GM12878 (cell line): Measurements from ENCODE around the gene APOL4. TPM values are rescaled to one million over a fixed set of nuclear protein-coding genes. Genes with fewer than 3 reads are reported as not detected.

Experiments used
- ATAC-seq: fragments of 200-7000 bp; cut with Tn5 transposase; 3 replicates; pipeline ENCODE4 v1.9.1; 2020; ENCODE audit warnings: mild to moderate bottlenecking, moderate library complexity
- BruUV-seq: library from RNA; stranded (reverse); fragments of 400-500 nt; replicated peaks from 2 replicates; lab custom pipeline; 2021; lab: Mats Ljungman, UMichigan
- CTCF ChIA-PET: fragments of 300-600 bp; sonication (Branson Sonifier 250); formaldehyde crosslinking; extraction: SDS; loops from one replicate; lab custom pipeline; 2021; ENCODE audit warnings: inconsistent platforms; lab: Yijun Ruan, JAX
- POLR2A ChIA-PET: fragments of 350-600 bp; formaldehyde crosslinking; extraction: SDS; loops from one replicate; lab custom pipeline; 2021; ENCODE audit warnings: inconsistent platforms; lab: Charles Lee
- RAD21 ChIA-PET: fragments of 300-600 bp; sonication (Branson Sonifier 250); formaldehyde crosslinking; loops from one replicate; lab custom pipeline; 2023; ENCODE audit warnings: antibody characterized with exemption; ENCODE audit not compliant: unreplicated experiment; lab: Charles Lee
- SMC1A ChIA-PET: fragments of 300-600 bp; sonication (Branson Sonifier 250); formaldehyde crosslinking; loops from one replicate; lab custom pipeline; 2023; ENCODE audit not compliant: unreplicated experiment, uncharacterized antibody; lab: Charles Lee
- DNase-seq: peaks from one replicate; pipeline ENCODE4 v3.0.0-alpha.2; 2011; ENCODE audit warnings: low read depth, low spot score
- FAIRE-seq: peaks from 3 replicates; lab custom pipeline; 2011; peaks lifted over from hg19 to GRCh38; lab: Jason Lieb, UNC
- H2AFZ ChIP-seq: 2 replicates; pipeline ENCODE4 v1.6.0; 2011; ENCODE audit warnings: low read depth, low read length, control low read depth; ENCODE audit not compliant: control insufficient read depth
- H3K27ac ChIP-seq: 2 replicates; pipeline ENCODE4 v1.5.1; 2011; ENCODE audit warnings: control low read depth; ENCODE audit not compliant: control insufficient read depth, insufficient read depth
- H3K27me3 ChIP-seq, 2 experiments: replicated peaks in 1 of 2; 2 replicates each; pipeline versions ENCODE4 v1.6.0 to v1.6.1; 2011; ENCODE audit warnings: low read length in 1 of 2; ENCODE audit not compliant: control insufficient read depth in 2 of 2, insufficient read depth in 2 of 2
- H3K36me3 ChIP-seq, 2 experiments: 2 replicates each; pipeline ENCODE4 v1.5.1; 2011; ENCODE audit warnings: low read length in 1 of 2; ENCODE audit not compliant: control insufficient read depth in 2 of 2, insufficient read depth in 2 of 2
- H3K4me1 ChIP-seq: 2 replicates; pipeline ENCODE4 v1.6.1; 2011; ENCODE audit warnings: mild to moderate bottlenecking, low read length, moderate library complexity, mixed read lengths; ENCODE audit not compliant: control insufficient read depth, insufficient read depth
- H3K4me2 ChIP-seq: 2 replicates; pipeline ENCODE4 v1.6.0; 2011; ENCODE audit warnings: control low read depth; ENCODE audit not compliant: control insufficient read depth, insufficient read depth
- H3K4me3 ChIP-seq: fragments of 200-600 bp; sonication (generic); 2 replicates; pipeline ENCODE4 v1.5.1; 2016
- H3K79me2 ChIP-seq: 2 replicates; pipeline ENCODE4 v1.6.0; 2011; ENCODE audit warnings: low read length; ENCODE audit not compliant: control insufficient read depth, insufficient read depth
- H3K9ac ChIP-seq: 2 replicates; pipeline ENCODE4 v1.8.0; 2011; ENCODE audit warnings: low read length, control low read depth, mixed read lengths; ENCODE audit not compliant: control insufficient read depth, insufficient read depth
- H3K9me3 ChIP-seq: replicated peaks from 3 replicates; pipeline ENCODE4 v1.5.1; 2011; ENCODE audit warnings: mild to moderate bottlenecking, low read length; ENCODE audit not compliant: control insufficient read depth, insufficient read depth
- H4K20me1 ChIP-seq: 2 replicates; pipeline ENCODE4 v1.6.0; 2011; ENCODE audit not compliant: control insufficient read depth, insufficient read depth
- CHD1 ChIP-seq: IDR thresholded peaks from 2 replicates; pipeline ENCODE4 v1.6.1; 2012; ENCODE audit warnings: low read depth, low read length, improper control_type of control experiment
- FOS ChIP-seq: IDR thresholded peaks from 3 replicates; pipeline ENCODE4 v1.6.1; 2011; ENCODE audit warnings: borderline replicate concordance; ENCODE audit not compliant: insufficient read length; ENCODE audit errors: extremely low read depth
- GABPA ChIP-seq: IDR thresholded peaks from 2 replicates; pipeline ENCODE4 v1.6.1; 2014; ENCODE audit warnings: antibody characterized with exemption, low read depth, mild to moderate bottlenecking, inconsistent platforms
- NKRF ChIP-seq: fragments of 450-650 bp; conservative IDR thresholded peaks from 2 replicates; pipeline ENCODE4 v1.6.1; 2017; ENCODE audit warnings: mild to moderate bottlenecking, moderate library complexity
- POLR2A ChIP-seq: IDR thresholded peaks from 2 replicates; pipeline ENCODE4 v1.6.1; 2011; ENCODE audit warnings: low read depth, mild to moderate bottlenecking, low read length
- SMC3 ChIP-seq: IDR thresholded peaks from 2 replicates; pipeline ENCODE4 v1.6.1; 2011; ENCODE audit warnings: low read length, improper control_type of control experiment, borderline replicate concordance
- SREBF1 ChIP-seq: IDR thresholded peaks from 2 replicates; pipeline ENCODE4 v1.6.1; 2012; ENCODE audit warnings: mild to moderate bottlenecking, low read length
- STAT3 ChIP-seq: IDR thresholded peaks from 2 replicates; pipeline ENCODE4 v1.6.1; 2011; ENCODE audit warnings: low read depth, low read length, improper control_type of control experiment
- SUPT20H ChIP-seq: IDR thresholded peaks from 2 replicates; pipeline ENCODE4 v1.6.1; 2011; ENCODE audit warnings: low read depth, mild to moderate bottlenecking, low read length, moderate library complexity, borderline replicate concordance; ENCODE audit not compliant: control insufficient read depth
- USF1 ChIP-seq: IDR thresholded peaks from 2 replicates; pipeline ENCODE4 v1.6.1; 2011; ENCODE audit warnings: borderline replicate concordance, low read depth, mild to moderate bottlenecking, moderate library complexity, mixed read lengths, low read length; ENCODE audit not compliant: insufficient read depth; ENCODE audit errors: extremely low read length
- YY1 ChIP-seq: IDR thresholded peaks from 2 replicates; pipeline ENCODE4 v1.6.1; 2011; ENCODE audit warnings: low read depth, mild to moderate bottlenecking, low read length
- ZBED1 ChIP-seq: IDR thresholded peaks from 2 replicates; pipeline ENCODE4 v1.6.1; 2016; ENCODE audit warnings: borderline replicate concordance
- WGBS: methylation state at CpG from one replicate; pipeline ENCODE4 v1.1.6; 2016; ENCODE audit warnings: low lambda C conversion rate; ENCODE audit not compliant: insufficient replicate concordance, insufficient coverage; ENCODE audit errors: missing lambda C conversion rate; 5-methylcytosine and 5-hydroxymethylcytosine counted together
- in situ Hi-C: fragments of 300-500 bp; cut with MboI; formaldehyde crosslinking; loops from 9 replicates; pipeline ENCODE4 v1.14.3; 2018; ENCODE audit warnings: mixed read lengths
- intact Hi-C: fragments of 100-400 bp; cut with micrococcal nuclease; formaldehyde crosslinking; loops from one replicate; pipeline ENCODE4 v1.14.2; 2022; ENCODE audit not compliant: unreplicated experiment
- polyA plus RNA-seq, 11 experiments: library from polyadenylated mRNA; depleted of rRNA in 4 of 11; unstranded in 6 of 11; stranded (reverse) in 5 of 11; fragments of >200 nt; fragmentation: Nextera tagmentation in 4 of 11; fragmentation: Illumina TruSeq in 1 of 11; extraction: Ambion mirVana in 4 of 11; extraction: Trizol in 1 of 11; gene quantifications; 1 replicate in 1 of 11; 2 replicates in 10 of 11; pipeline versions ENCODE4 v1.2.1 to v1.2.3, GENCODE V29; 2011 to 2016; ENCODE audit warnings: inconsistent platforms in 2 of 11, missing spikeins in 2 of 11, low read depth in 1 of 11
- total RNA-seq, 4 experiments: library from RNA; depleted of rRNA in 3 of 4; stranded (reverse); fragments of >200 nt in 3 of 4; fragmentation: Illumina TruSeq in 1 of 4; extraction: Trizol in 1 of 4; gene quantifications; 2 replicates each; pipeline versions ENCODE4 v1.2.1 to v1.2.3, GENCODE V29; 2013 to 2021

APOL4 gene
- total and polyA plus RNA-seq, 10 of the 15 experiments (the other 5 are each of a cell fraction or from before 2014, with no cell fraction given) = 0.03 to 0.24 (median 0.19) TPM; not detected in 7

- H3K36me3 ChIP-seq = peaks cover 2 to 12% of the 10 kb centered on the region in 2 experiments
- H3K79me2 ChIP-seq = peaks cover 16% of the 10 kb centered on the region
- no peaks in the 10 kb centered on the region for H4K20me1 ChIP-seq
- FAIRE-seq (no peak), ATAC-seq (no peak), DNase-seq (no peak)
- in situ Hi-C loops (no loop called here), intact Hi-C loops (no loop called here)
- H3K27me3 ChIP-seq = no peaks in the 10 kb centered on the region
- no peak overlapping the region for H3K4me3 ChIP-seq
- H3K27ac ChIP-seq = no peak overlapping the region
- no peak overlapping the region for H3K4me2 ChIP-seq
- WGBS = 87% methylated on average over 3 of the region's 3 CpGs
- ChIA-PET CTCF (interaction anchor here (0.8 to 3.9 kb wide), 5 partner anchors 9 to 27 kb away, joined by 3 to 45 read pairs (median 3); partner anchors contain the start of gene APOL3), RAD21 (interaction anchor here (1.3 to 1.5 kb wide), 3 partner anchors 26 to 334 kb away, joined by 3 to 6 read pairs (median 5); no protein-coding TSS in a partner anchor), POLR2A (interaction anchor here (1.8 to 2.2 kb wide), 2 partner anchors 9 to 11 kb away, joined by 6 to 14 read pairs; partner anchors contain the start of gene APOL3), SMC1A (interaction anchor here (0.6 to 3.7 kb wide), 7 partner anchors 11 to 536 kb away, joined by 3 to 32 read pairs (median 4); no protein-coding TSS in a partner anchor)
- no TSS peak for BruUV-seq
- TF ChIP-seq YY1 (no peak), USF1 (no peak), SUPT20H (no peak), STAT3 (no peak), FOS (no peak), ZBED1 (no peak), CHD1 (no peak), NKRF (no peak), SMC3 (no peak), SREBF1 (no peak), GABPA (no peak), POLR2A (no peak)
- no peaks in the 10 kb centered on the region; the same call in 2 of the 3 replicates for H3K9me3 ChIP-seq
- H3K9ac ChIP-seq = no peak overlapping the region
- H2AFZ ChIP-seq = no peak overlapping the region
- H3K4me1 ChIP-seq = peaks cover 8% of the 10 kb centered on the region
Measured at GRCh38 chr22:36152088-36152487, 49.5 kb downstream of the APOL4 start.
